Breast epithelium (tissue), 3 donors: ENCODE data around the gene UBE3D.

Experiments
- POLR2A ChIP-seq: fragments of 450-650 bp; IDR thresholded peaks from one replicate; pipeline ENCODE4 v1.6.1; 2016; ENCODE audit warnings: antibody characterized with exemption, mild to moderate bottlenecking, moderate library complexity
- TF ChIP-seq, protein P1 (sequence below), 3 donors: fragments of 450-650 bp; IDR thresholded peaks; one replicate each; pipeline ENCODE4 v1.5.1; 2016 to 2017; ENCODE audit warnings: antibody characterized with exemption in 3 of 3, mild to moderate bottlenecking in 3 of 3, moderate library complexity in 3 of 3

DNA sequence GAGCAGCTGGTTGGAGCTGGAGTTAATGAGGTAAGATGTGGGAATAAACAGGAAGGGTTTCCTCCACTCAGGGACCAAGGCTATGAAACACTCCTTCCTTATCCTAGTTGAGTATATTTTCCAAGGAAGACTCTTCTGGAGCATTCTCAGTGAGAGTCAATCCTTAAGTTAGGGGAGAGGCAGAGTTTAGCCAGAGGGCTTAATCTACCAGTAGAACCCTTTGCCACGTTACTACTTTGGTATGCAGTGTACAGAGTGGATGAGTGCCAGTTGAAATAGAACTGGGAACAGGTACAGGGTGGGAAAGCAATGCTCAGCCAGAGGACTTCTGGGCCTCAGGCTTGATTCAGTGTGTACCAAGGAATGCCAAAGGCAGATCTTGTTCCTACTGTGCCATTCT lies 114.3 kb downstream of the UBE3D start:
- TF ChIP-seq POLR2A, result no peak
- TF ChIP-seq, protein P1, sequence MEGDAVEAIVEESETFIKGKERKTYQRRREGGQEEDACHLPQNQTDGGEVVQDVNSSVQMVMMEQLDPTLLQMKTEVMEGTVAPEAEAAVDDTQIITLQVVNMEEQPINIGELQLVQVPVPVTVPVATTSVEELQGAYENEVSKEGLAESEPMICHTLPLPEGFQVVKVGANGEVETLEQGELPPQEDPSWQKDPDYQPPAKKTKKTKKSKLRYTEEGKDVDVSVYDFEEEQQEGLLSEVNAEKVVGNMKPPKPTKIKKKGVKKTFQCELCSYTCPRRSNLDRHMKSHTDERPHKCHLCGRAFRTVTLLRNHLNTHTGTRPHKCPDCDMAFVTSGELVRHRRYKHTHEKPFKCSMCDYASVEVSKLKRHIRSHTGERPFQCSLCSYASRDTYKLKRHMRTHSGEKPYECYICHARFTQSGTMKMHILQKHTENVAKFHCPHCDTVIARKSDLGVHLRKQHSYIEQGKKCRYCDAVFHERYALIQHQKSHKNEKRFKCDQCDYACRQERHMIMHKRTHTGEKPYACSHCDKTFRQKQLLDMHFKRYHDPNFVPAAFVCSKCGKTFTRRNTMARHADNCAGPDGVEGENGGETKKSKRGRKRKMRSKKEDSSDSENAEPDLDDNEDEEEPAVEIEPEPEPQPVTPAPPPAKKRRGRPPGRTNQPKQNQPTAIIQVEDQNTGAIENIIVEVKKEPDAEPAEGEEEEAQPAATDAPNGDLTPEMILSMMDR (IDR thresholded peaks at IDR 0.05), result no peak
